GM21367 (cell line): ENCODE measurements around the gene MMP10.
"Not testable (repeated sequence)": the region's sequence is repeated elsewhere in the genome, so short reads cannot be mapped to it uniquely, and the experiment has no call there.

Source experiments
- ATAC-seq: cut with Tn5 transposase; IDR thresholded peaks from one replicate; pipeline ENCODE4 v1.9.1; 2021; ENCODE audit not compliant: unreplicated experiment

Gene MMP10

DNA sequence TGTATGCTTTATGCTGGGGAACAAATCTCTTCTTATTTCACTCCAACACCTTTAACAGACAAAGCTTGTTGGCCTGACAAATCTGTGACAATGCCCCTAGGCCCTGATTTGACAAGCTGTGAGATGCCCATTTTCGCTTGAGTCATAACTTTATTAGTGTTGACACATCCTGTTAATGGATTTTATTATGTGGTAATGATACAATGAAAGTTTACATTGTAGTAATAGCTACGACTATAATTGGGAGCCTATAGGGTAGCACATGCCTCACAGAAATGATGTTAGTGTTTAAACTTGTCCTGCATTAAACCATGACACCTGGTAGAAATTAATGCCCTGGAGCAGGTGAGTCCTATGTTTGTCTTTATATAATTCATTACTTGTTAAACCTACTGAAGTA, 3.3 kb upstream of the MMP10 start:
- ATAC-seq: no peak

DNA sequence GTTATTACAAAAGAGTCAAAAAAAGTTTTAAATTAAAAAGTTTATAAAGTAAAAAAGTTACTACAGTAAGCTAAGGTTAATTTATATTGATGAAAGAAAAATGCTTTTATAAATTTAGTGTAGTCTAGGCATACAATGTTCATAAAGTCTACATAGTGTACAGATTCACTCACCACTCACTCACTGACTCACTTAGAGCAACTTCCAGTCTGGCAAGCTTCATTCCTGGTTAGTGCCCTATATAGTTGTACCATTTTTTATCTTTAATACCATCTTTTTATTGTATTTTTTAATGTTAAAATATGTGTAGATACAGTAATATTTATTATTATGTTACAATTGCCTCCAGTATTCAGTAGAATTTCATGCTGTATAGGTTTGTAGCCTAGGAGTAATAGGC, 2.6 kb upstream of the MMP10 start:
- no peak for ATAC-seq

DNA sequence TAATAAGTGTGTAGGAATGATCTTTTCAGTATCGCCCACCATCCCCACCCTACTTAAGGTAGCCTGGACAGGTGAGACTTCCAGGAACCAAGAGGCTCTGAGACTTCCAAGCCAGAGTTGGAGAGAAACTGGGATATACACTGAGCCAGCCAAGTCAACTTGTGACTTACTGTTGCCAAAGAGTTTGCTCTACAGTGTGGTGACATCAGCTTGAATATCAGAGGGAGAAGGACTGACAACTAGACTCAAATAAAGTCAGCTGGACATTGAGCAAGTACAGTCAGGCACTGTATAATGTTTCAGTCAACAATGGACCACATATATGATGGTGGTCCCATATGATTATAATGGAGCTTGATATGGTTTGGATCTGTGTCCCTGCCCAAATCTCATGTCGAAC, 1.2 kb upstream of the MMP10 start:
- ATAC-seq: no peak

DNA sequence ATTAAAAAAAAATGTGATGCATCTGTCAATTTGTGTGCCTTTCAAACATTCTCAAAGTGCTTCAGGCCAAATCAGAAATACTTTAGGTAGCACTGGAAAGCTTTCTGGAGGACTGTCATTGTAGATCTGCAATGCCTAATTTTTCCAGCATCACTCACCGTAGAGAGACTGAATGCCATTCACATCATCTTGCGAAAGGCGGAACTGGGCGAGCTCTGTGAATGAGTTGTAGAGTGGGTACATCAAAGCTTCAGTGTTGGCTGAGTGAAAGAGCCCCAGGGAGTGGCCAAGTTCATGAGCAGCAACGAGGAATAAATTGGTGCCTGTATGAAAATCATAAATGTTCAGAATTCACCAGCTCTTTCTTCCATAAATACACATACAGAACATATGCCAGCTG, 4.0 kb downstream of the MMP10 start:
- no peak for ATAC-seq

DNA sequence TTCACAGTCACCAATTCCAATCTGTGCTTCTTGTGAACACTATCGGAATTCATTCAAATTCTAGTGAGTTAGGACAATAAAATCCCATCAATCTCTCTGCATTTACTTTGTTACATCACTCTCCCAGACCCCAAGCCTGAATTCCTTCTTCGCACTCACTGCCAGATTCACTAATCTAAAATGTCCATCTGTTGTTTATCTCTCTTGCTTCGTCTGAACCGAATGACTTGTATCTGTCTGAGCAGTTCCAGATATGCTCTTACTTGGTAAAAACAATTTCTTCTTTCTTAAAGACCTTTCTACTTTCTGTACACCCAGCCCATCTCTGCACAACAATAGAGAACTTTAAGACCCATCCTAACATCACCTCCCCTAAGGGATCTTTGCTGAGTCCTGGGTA, 7.0 kb downstream of the MMP10 start:
- ATAC-seq: no peak

DNA sequence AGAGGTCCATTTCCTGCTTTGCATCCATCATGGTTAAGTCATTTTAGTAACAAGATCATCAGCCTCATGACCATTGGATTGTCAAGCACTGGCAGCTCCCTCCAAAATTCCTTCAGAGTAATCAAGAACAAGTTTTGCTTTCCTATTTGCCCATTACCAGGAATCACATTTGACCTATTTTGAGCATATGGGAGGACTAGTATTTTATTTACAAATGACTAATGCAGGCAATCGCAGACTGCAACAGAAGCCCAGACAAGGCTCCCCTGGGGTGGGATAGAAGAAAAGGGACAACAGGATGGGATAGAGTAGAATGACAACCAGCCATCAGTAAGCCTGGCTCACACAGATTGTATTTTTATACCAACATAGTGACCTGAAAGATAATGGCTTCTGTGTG, 9.1 kb downstream of the MMP10 start:
- ATAC-seq: no peak

DNA sequence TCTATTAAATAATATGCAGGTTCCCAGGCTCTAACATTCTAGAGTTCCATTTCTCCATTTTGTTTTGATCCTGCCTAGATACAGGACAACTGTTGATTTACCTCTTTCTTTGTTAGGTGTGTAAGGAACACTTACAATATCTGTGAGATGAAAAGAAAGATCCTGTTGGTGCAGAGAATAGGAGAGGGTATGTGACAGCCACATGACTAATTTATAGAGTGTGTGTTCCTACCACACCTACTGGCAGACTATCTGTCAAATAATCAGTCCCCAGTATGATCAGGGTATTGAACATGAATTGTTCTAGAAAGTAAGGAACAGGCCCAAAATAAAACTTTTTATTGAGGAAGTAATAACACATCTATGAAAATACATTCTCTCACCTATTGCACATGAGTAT, 10.2 kb downstream of the MMP10 start:
- ATAC-seq: no peak

DNA sequence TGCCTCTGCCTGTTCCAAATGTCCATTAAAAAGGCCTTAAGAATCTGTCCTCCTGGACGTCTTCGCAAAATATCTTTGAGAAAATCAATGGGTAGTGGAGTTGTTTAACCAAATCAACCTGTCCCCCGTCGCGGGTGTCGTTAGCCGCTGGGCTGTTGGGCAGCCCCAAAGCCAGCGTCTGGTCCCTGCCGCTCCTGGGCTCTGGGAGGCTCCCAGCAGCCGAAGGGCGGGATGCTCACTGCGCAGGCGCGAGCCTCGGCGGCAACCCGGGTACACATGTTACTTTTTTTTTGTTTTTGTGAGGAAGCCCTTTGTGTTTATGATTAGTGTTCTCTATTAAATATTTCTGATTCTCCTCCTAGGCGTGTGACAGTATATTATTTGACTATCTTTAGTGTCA, 12.6 kb downstream of the MMP10 start:
- no peak for ATAC-seq

DNA sequence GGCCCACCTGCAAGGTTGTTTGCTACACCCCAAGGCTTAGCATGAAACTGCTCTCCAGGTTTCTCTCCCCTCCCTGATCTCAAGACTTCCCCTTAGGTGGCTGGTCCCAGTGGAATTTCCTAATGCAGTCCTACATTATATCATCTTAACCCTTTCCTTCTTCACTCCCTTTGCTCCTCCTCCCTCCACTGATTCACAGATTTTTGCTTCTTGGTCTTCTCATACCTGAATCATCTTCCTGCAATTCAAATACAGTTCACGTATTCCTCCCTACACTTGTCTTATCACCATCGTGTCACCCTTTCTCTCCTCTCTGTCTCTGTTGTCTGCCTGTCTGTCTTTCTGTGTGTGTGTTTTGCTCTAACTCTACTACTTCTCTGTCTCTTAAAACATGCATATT, 17.0 kb downstream of the MMP10 start:
- no peak for ATAC-seq

DNA sequence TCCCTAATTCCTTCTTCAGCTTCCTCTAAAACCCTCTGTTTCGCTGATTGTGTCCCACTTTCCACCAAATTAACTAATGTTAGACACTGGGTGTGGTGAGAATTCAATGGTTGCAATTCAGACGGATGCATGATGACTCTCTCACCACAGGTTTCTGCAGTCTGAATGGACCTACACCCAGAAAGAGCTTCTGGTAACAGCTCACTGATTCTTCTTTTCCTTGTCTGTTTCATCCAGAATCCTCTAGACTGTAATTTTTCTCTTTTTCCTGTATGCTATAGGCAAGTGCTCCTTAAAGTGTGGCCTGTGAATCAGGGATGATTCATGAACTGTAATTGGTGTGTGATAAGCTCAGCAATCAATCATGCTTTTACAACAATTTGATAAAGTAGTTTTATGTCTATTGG, 18.1 kb downstream of the MMP10 start:
- ATAC-seq: no peak

DNA sequence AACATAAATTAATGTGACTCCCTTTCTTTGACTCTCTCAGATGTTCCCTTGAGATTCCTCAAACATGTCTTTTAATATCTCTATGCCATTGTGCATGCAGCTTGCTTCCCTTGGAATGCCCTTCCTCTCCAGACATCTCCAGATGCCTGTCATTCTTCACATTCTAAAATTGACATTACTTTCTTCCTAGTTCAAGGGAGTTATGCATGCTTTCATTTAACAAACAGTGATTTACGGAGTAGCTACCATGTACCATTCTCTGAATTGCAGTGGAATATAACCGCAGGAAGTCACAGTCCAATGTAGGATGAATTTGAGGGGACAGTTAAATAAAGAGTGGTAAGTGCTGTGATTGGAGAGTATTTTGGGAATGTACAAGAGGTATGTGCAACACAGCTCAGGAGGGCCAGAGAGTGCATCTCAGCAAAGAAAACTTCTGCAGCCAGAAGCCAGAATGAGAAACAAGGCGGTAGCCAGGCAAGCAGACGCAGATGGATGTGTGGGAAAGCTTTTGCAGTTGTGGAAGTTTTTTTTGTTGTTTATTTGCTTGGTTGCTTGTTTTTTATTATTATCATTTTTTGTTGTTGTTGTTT, 18.7 kb downstream of the MMP10 start:
- no peak for ATAC-seq

DNA sequence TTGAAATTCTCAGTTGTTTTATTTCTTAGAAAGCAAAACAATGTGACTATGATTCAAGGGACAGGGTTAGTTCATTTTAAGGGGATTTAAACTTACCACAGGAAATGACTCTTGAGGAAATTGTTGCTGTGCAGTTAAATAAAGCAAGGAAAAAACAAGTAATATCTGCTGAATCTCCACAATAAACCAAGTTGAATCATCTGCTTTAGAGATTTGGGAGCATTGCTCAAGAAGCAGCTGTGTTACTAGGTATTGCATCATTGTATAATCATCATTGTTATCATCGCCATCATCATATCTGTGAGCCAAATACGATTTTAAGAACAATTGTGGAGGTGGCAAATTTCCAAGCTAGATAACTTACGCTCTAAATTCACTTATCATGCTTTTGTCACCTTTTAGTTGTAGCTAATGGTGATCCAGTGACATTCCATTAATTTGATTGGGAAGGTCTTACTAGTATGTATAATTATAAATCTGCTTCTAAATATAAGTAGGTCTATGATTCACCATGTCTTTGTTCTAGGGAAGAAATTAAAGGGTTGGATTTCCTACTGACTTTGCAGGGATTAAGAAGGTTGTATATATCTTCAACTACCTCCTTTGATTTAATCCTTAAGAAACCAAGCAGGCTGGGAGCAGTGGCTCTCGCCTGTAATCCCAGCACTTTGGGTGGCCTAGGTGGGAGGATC, 19.9 kb downstream of the MMP10 start:
- no peak for ATAC-seq

DNA sequence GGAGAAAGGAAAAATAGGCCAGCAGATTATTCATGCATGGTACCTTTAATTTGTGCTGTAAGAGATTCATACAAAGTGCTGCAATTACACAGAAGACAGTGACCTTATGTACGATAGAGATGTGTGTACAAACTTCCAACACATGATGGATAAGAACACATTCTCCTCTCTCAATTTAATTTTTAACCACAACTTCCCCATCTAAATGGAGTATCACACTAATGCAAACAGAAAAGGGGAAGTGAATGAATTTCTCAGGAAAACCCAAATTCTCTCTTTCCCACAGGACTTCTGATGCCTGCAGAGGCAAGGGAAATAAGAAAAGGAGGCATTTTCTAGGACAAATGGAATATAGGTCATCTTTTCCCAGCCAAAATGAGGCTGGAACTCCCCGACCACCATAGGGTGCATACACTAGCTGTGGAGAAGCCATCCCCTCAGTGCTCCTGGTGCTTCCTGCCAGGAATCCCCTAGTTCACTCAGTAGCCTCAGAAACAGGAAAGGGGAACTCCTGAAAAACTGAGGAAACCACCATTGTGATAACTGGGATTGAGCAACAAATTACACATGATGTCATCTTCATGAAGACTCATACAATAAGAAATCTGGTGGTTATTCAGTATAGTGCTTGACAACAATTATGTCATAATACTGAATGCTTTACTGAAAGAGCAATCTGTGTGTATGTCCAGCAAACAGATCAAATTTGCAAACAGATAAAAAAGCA, 22.4 kb downstream of the MMP10 start:
- no peak for ATAC-seq

DNA sequence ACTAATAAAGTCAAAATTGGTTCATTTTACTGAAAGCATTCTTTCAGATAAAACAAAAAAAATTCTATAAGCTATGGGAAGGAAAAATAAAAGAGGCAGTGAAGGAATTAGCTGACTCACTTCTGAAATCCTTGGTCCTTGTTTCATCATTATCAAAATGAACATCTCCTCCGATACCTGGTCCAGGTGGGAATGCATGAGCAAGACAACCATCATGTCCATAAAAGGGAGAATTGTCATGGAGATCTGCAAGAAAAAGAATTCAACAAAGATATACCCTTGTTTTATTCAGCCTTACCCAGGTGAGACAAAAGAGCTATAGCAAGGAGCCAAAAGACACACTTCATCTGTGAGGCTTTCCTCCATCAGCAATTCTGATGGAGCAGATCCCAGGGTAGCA, 27.2 kb downstream of the MMP10 start:
- no peak for ATAC-seq

DNA sequence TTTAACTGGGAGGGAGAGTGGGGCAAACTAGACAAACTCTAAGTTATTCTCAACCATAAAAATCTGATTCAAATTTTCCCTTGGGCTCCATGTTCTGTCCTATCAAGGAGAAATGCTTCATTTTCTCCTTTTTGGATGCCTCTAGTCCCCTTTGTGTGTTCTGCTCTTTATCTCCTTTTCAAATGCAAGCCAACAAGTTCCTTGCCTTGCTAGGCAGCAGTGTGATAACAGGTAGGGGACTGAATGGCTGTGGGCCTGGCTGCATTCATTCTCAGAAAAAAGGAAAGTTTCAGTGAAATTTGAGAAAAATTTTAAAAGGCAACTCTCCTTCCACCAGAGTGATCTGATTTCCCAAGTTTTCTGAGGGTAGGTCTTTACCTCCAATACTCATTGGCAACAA, 28.8 kb downstream of the MMP10 start:
- ATAC-seq: no peak

DNA sequence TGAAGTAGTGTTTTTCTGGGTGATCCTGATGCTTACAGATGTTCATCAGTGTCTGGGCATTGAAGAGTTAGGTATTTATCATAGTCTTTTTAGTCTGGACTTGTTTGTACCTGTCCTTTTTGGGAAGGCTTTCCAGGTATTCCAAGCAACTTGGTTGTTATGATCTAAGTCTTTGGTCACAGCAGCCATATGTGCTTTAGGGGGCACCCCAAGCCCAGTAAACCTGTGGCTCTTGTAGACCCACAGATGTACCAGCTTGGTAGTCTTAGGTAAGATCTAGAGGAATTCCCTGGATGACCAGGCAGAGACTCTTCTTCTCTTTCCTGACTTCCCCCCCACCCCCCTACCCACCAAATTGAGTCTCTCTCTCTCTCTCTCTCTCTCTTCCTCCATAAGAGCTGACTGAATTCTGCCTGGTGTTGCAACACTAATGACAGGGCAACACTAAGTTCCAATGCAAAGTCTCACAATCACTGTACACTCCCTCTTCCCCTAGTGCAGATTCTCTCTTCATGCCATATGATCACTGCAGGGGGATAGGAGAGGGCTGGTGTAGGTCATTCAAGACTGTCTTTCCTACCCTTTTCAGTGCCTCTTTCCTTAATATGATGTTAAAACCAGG, 31.2 kb downstream of the MMP10 start:
- no peak for ATAC-seq

DNA sequence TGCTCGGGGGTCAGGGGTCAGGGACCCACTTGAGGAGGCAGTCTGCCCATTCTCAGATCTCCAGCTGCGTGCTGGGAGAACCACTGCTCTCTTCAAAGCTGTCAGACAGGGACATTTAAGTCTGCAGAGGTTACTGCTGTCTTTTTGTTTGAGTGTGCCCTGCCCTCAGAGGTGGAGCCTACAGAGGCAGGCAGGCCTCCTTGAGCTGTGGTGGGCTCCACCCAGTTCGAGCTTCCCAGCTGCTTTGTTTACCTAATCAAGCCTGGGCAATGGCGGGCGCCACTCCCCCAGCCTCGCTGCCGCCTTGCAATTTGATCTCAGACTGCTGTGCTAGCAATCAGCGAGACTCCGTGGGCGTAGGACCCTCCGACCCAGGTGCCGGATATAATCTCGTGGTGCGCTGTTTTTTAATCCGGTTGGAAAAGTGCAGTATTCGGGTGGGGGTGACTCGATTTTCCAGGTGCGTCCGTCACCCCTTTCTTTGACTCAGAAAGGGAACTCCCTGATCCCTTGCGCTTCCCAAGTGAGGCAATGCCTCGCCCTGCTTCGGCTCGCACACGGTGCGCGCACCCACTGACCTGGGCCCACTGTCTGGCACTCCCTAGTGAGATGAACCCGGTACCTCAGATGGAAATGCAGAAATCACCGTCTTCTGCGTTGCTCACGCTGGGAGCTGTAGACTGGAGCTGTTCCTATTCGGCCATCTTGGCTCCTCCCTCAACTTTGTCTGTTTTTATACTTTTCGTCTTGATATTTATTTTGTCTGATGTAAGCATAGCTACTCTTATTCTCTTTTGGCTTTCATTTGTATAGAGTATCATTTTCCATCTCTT, 33.5 kb downstream of the MMP10 start:
- not testable (repeated sequence) for ATAC-seq

DNA sequence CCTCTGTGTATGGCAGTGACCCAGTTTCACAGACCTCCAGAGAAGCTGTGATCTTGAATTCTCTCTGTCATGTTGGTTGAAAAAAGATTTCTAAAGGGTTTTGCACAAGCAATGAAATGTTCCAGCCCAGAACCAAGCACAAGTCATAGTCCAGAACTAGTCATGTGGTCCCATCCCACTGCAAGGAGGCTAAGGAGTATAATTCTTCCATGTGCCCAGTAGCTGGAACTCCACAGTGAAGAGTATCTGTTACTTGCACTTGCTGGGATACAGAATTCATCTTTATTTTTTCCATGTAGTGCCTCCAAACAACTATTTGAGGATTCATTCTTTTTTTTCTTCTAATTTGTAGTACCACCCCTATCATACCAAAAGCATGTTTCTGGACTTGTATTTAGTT, 45.8 kb downstream of the MMP10 start:
- no peak for ATAC-seq

DNA sequence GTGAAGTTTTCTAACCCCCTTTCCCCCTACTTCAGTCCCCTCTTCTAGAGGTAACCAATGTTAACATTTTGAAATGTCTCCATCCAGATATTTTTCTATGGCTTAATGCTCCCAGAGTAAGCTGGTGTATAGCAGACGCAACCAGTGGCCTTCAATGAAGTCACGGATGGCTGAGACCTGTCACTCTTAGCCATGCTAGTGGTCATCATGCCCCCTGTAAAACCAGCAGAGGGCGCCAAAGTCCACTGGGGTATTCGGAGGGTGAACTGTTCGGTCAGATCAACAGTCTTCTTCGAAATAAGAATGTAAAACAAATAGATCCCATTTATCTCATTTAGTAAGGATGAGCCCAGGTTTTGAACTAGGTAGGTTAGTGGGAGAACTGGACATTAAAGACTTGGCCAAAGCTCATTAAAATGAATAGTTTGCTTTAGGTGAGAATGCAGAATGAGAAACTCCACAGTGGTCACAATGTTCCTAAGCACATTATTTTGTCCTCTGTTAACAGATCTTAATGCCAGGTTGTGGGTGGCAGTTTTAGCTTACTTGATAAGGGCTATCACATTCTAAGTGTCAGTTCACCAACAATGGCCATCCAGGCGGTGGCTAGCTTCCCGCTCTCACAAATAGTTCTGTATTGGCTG, 47.1 kb downstream of the MMP10 start:
- peak; percentile 95 for ATAC-seq

DNA sequence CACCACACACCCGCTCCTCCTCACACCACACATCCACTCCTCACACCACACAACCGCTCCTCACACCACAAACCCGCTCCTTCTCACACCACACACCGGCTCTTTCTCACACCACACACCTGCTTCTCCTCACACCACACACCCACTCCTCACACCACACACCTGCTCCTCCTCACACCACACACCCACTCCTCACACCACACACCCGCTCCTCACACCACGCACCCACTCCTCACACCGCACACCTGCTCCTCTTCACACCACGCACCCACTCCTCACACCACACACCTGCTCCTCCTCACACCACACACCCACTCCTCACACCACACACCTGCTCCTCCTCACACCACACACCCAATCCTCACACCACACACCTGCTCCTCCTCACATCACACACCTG, 49.5 kb downstream of the MMP10 start:
- not testable (repeated sequence) for ATAC-seq
